GM12878 (cell line): ENCODE data around the gene MAST2. TPM values are rescaled to one million over a fixed set of nuclear protein-coding genes. Genes with fewer than 3 reads are reported as not detected.

Source experiments
- ATAC-seq: fragments of 200-7000 bp; cut with Tn5 transposase; 3 replicates; pipeline ENCODE4 v1.9.1; 2020; ENCODE audit warnings: mild to moderate bottlenecking, moderate library complexity
- BruUV-seq: library from RNA; stranded (reverse); fragments of 400-500 nt; replicated peaks from 2 replicates; lab custom pipeline; 2021; lab: Mats Ljungman, UMichigan
- CTCF ChIA-PET: fragments of 300-600 bp; sonication (Branson Sonifier 250); formaldehyde crosslinking; extraction: SDS; loops from one replicate; lab custom pipeline; 2021; ENCODE audit warnings: inconsistent platforms; lab: Yijun Ruan, JAX
- POLR2A ChIA-PET: fragments of 350-600 bp; formaldehyde crosslinking; extraction: SDS; loops from one replicate; lab custom pipeline; 2021; ENCODE audit warnings: inconsistent platforms; lab: Charles Lee
- RAD21 ChIA-PET: fragments of 300-600 bp; sonication (Branson Sonifier 250); formaldehyde crosslinking; loops from one replicate; lab custom pipeline; 2023; ENCODE audit warnings: antibody characterized with exemption; ENCODE audit not compliant: unreplicated experiment; lab: Charles Lee
- SMC1A ChIA-PET: fragments of 300-600 bp; sonication (Branson Sonifier 250); formaldehyde crosslinking; loops from one replicate; lab custom pipeline; 2023; ENCODE audit not compliant: unreplicated experiment, uncharacterized antibody; lab: Charles Lee
- DNase-seq: peaks from one replicate; pipeline ENCODE4 v3.0.0-alpha.2; 2011; ENCODE audit warnings: low read depth, low spot score
- FAIRE-seq: peaks from 3 replicates; lab custom pipeline; 2011; peaks lifted over from hg19 to GRCh38; lab: Jason Lieb, UNC
- H2AFZ ChIP-seq: 2 replicates; pipeline ENCODE4 v1.6.0; 2011; ENCODE audit warnings: low read depth, low read length, control low read depth; ENCODE audit not compliant: control insufficient read depth
- H3K27ac ChIP-seq: 2 replicates; pipeline ENCODE4 v1.5.1; 2011; ENCODE audit warnings: control low read depth; ENCODE audit not compliant: control insufficient read depth, insufficient read depth
- H3K27me3 ChIP-seq, 2 experiments: replicated peaks in 1 of 2; 2 replicates each; pipeline versions ENCODE4 v1.6.0 to v1.6.1; 2011; ENCODE audit warnings: low read length in 1 of 2; ENCODE audit not compliant: control insufficient read depth in 2 of 2, insufficient read depth in 2 of 2
- H3K36me3 ChIP-seq, 2 experiments: 2 replicates each; pipeline ENCODE4 v1.5.1; 2011; ENCODE audit warnings: low read length in 1 of 2; ENCODE audit not compliant: control insufficient read depth in 2 of 2, insufficient read depth in 2 of 2
- H3K4me1 ChIP-seq: 2 replicates; pipeline ENCODE4 v1.6.1; 2011; ENCODE audit warnings: mild to moderate bottlenecking, low read length, moderate library complexity, mixed read lengths; ENCODE audit not compliant: control insufficient read depth, insufficient read depth
- H3K4me2 ChIP-seq: 2 replicates; pipeline ENCODE4 v1.6.0; 2011; ENCODE audit warnings: control low read depth; ENCODE audit not compliant: control insufficient read depth, insufficient read depth
- H3K4me3 ChIP-seq: fragments of 200-600 bp; sonication (generic); 2 replicates; pipeline ENCODE4 v1.5.1; 2016
- H3K79me2 ChIP-seq: 2 replicates; pipeline ENCODE4 v1.6.0; 2011; ENCODE audit warnings: low read length; ENCODE audit not compliant: control insufficient read depth, insufficient read depth
- H3K9ac ChIP-seq: 2 replicates; pipeline ENCODE4 v1.8.0; 2011; ENCODE audit warnings: low read length, control low read depth, mixed read lengths; ENCODE audit not compliant: control insufficient read depth, insufficient read depth
- H3K9me3 ChIP-seq: replicated peaks from 3 replicates; pipeline ENCODE4 v1.5.1; 2011; ENCODE audit warnings: mild to moderate bottlenecking, low read length; ENCODE audit not compliant: control insufficient read depth, insufficient read depth
- H4K20me1 ChIP-seq: 2 replicates; pipeline ENCODE4 v1.6.0; 2011; ENCODE audit not compliant: control insufficient read depth, insufficient read depth
- BHLHE40 ChIP-seq, 2 experiments: fragments of 450-650 bp in 1 of 2; IDR thresholded peaks; 2 replicates each; pipeline ENCODE4 v1.6.1; 2011 to 2017; ENCODE audit warnings: low read depth in 2 of 2, borderline replicate concordance in 1 of 2, improper control_type of control experiment in 1 of 2, low read length in 1 of 2, mild to moderate bottlenecking in 1 of 2
- E2F4 ChIP-seq: IDR thresholded peaks from 2 replicates; pipeline ENCODE4 v1.6.1; 2012; ENCODE audit warnings: low read depth, low read length, improper control_type of control experiment
- IRF3 ChIP-seq: fragments of 450-650 bp; IDR thresholded peaks from 2 replicates; pipeline ENCODE4 v1.6.1; 2014; ENCODE audit warnings: mild to moderate bottlenecking
- NFXL1 ChIP-seq: fragments of 450-650 bp; IDR thresholded peaks from 2 replicates; pipeline ENCODE4 v1.6.1; 2017; ENCODE audit warnings: antibody characterized with exemption, mild to moderate bottlenecking, borderline replicate concordance
- NR2C2 ChIP-seq: IDR thresholded peaks from 2 replicates; pipeline ENCODE4 v1.6.1; 2011; ENCODE audit warnings: borderline replicate concordance, low read depth; ENCODE audit not compliant: control insufficient read depth, insufficient read length
- PAX5 ChIP-seq: IDR thresholded peaks from 2 replicates; pipeline ENCODE4 v1.6.1; 2011; ENCODE audit warnings: low read depth, low read length, borderline replicate concordance
- PBX3 ChIP-seq: IDR thresholded peaks from 2 replicates; pipeline ENCODE4 v1.6.1; 2011; ENCODE audit warnings: mild to moderate bottlenecking, low read depth, low read length, moderate library complexity; ENCODE audit not compliant: insufficient replicate concordance
- POLR2AphosphoS5 ChIP-seq: IDR thresholded peaks from 2 replicates; pipeline ENCODE4 v1.6.1; 2011; ENCODE audit warnings: mild to moderate bottlenecking, low read length, inconsistent platforms
- RAD51 ChIP-seq: fragments of 450-650 bp; IDR thresholded peaks from 2 replicates; pipeline ENCODE4 v1.6.1; 2016; ENCODE audit warnings: moderate library complexity, mild to moderate bottlenecking, inconsistent platforms
- SKIL ChIP-seq: fragments of 450-650 bp; IDR thresholded peaks from 2 replicates; pipeline ENCODE4 v1.6.1; 2017; ENCODE audit warnings: mild to moderate bottlenecking, low read depth, inconsistent platforms; ENCODE audit not compliant: poor library complexity, severe bottlenecking
- SMAD5 ChIP-seq: IDR thresholded peaks from 2 replicates; pipeline ENCODE4 v1.6.1; 2016; ENCODE audit warnings: antibody characterized with exemption, low read depth
- SPI1 ChIP-seq: IDR thresholded peaks from 2 replicates; pipeline ENCODE4 v1.6.1; 2011; ENCODE audit warnings: low read depth, mild to moderate bottlenecking, low read length, moderate library complexity, borderline replicate concordance; ENCODE audit not compliant: insufficient read depth
- SRF ChIP-seq, 2 experiments: IDR thresholded peaks; 2 replicates each; pipeline ENCODE4 v1.6.1; 2011; ENCODE audit warnings: low read depth in 2 of 2, low read length in 2 of 2, mild to moderate bottlenecking in 1 of 2, moderate library complexity in 1 of 2
- SUPT20H ChIP-seq: IDR thresholded peaks from 2 replicates; pipeline ENCODE4 v1.6.1; 2011; ENCODE audit warnings: low read depth, mild to moderate bottlenecking, low read length, moderate library complexity, borderline replicate concordance; ENCODE audit not compliant: control insufficient read depth
- TARDBP ChIP-seq: IDR thresholded peaks from 2 replicates; pipeline ENCODE4 v1.6.1; 2016; ENCODE audit warnings: borderline replicate concordance
- ZNF24 ChIP-seq: fragments of 450-650 bp; IDR thresholded peaks from 2 replicates; pipeline ENCODE4 v1.6.1; 2017; ENCODE audit warnings: antibody characterized with exemption, mild to moderate bottlenecking
- ZNF384 ChIP-seq: IDR thresholded peaks from 2 replicates; pipeline ENCODE4 v1.6.1; 2012; ENCODE audit warnings: low read depth, mild to moderate bottlenecking, low read length, improper control_type of control experiment, borderline replicate concordance
- WGBS: methylation state at CpG from one replicate; pipeline ENCODE4 v1.1.6; 2016; ENCODE audit warnings: low lambda C conversion rate; ENCODE audit not compliant: insufficient replicate concordance, insufficient coverage; ENCODE audit errors: missing lambda C conversion rate; 5-methylcytosine and 5-hydroxymethylcytosine counted together
- in situ Hi-C: fragments of 300-500 bp; cut with MboI; formaldehyde crosslinking; loops from 9 replicates; pipeline ENCODE4 v1.14.3; 2018; ENCODE audit warnings: mixed read lengths
- intact Hi-C: fragments of 100-400 bp; cut with micrococcal nuclease; formaldehyde crosslinking; loops from one replicate; pipeline ENCODE4 v1.14.2; 2022; ENCODE audit not compliant: unreplicated experiment
- polyA plus RNA-seq, 11 experiments: library from polyadenylated mRNA; depleted of rRNA in 4 of 11; unstranded in 6 of 11; stranded (reverse) in 5 of 11; fragments of >200 nt; fragmentation: Nextera tagmentation in 4 of 11; fragmentation: Illumina TruSeq in 1 of 11; extraction: Ambion mirVana in 4 of 11; extraction: Trizol in 1 of 11; gene quantifications; 1 replicate in 1 of 11; 2 replicates in 10 of 11; pipeline versions ENCODE4 v1.2.1 to v1.2.3, GENCODE V29; 2011 to 2016; ENCODE audit warnings: inconsistent platforms in 2 of 11, missing spikeins in 2 of 11, low read depth in 1 of 11
- total RNA-seq, 4 experiments: library from RNA; depleted of rRNA in 3 of 4; stranded (reverse); fragments of >200 nt in 3 of 4; fragmentation: Illumina TruSeq in 1 of 4; extraction: Trizol in 1 of 4; gene quantifications; 2 replicates each; pipeline versions ENCODE4 v1.2.1 to v1.2.3, GENCODE V29; 2013 to 2021

MAST2 gene
- total and polyA plus RNA-seq, 10 of the 15 experiments (the other 5 are each of a cell fraction or from before 2014, with no cell fraction given): 1.0 to 28.7 (median 13.8) TPM

GRCh38 chr1:46020010-46020409 lies 216.6 kb downstream of the MAST2 start:
- Histone ChIP-seq H2AFZ (no peak overlapping the region), H3K27me3 (no peaks in the 10 kb centered on the region), H3K9me3 (no peaks in the 10 kb centered on the region), H3K27ac (no peak overlapping the region), H3K36me3 (no peaks in the 10 kb centered on the region; a peak in 2 of 4 replicates), H3K79me2 (no peaks in the 10 kb centered on the region), H4K20me1 (no peaks in the 10 kb centered on the region), H3K4me1 (no peaks in the 10 kb centered on the region), H3K4me2 (no peak overlapping the region), H3K4me3 (no peak overlapping the region), H3K9ac (no peak overlapping the region)
- intact Hi-C loops: no loop called here
- WGBS: 92% methylated on average over 4 of the region's 4 CpGs
- POLR2A ChIA-PET: no interaction called here
- FAIRE-seq (no peak), ATAC-seq (no peak), DNase-seq (no peak)
- no TSS peak for BruUV-seq
- CTCF ChIA-PET: interaction anchor here (1.4 kb wide), 1 partner anchor 14 kb away, joined by 4 read pairs; no protein-coding TSS in a partner anchor
- RAD21 ChIA-PET: no interaction called here
- in situ Hi-C loops: no loop called here
- SMC1A ChIA-PET: no interaction called here
- TF ChIP-seq SMAD5: no peak
- no peak for TF ChIP-seq ZNF24
- no peak for TF ChIP-seq POLR2AphosphoS5
- no peak for TF ChIP-seq IRF3
- no peak for TF ChIP-seq TARDBP
- no peak for TF ChIP-seq SRF (IDR thresholded peaks at IDR 0.05; ENCODE audit: low read depth in 2 of 2, low read length in 2 of 2)
- TF ChIP-seq SUPT20H: no peak
- TF ChIP-seq ZNF384: no peak
- no peak for TF ChIP-seq PBX3
- no peak for TF ChIP-seq PAX5
- TF ChIP-seq NR2C2: no peak
- TF ChIP-seq RAD51: no peak
- TF ChIP-seq SKIL: no peak
- TF ChIP-seq SPI1: no peak
- TF ChIP-seq NFXL1: no peak
- TF ChIP-seq BHLHE40 (IDR thresholded peaks at IDR 0.05; ENCODE audit: borderline replicate concordance in 1 of 2, low read depth in 2 of 2, low read length in 1 of 2): no peak
- TF ChIP-seq E2F4: no peak
